Activated CD8-positive, alpha-beta T cell treated with anti-CD3 and anti-CD28 coated beads for 36 hours (primary cell): ENCODE measurements around the gene GNG11. TPM values are rescaled to one million over a fixed set of nuclear protein-coding genes. Genes with fewer than 3 reads are reported as not detected.

ENCODE experiments used
- ATAC-seq: fragments of 200-7000 bp; cut with Tn5 transposase; one replicate; pipeline ENCODE4 v1.10.0; 2021; ENCODE audit warnings: mild to moderate bottlenecking, moderate library complexity
- CTCF ChIA-PET: fragments of 350-600 bp; sonication (Branson Sonifier 250); formaldehyde crosslinking; loops from one replicate; lab custom pipeline; 2021; ENCODE audit warnings: antibody characterized with exemption; lab: Charles Lee
- POLR2A ChIA-PET: fragments of 350-600 bp; sonication (Branson Sonifier 250); formaldehyde crosslinking; loops from one replicate; lab custom pipeline; 2021; ENCODE audit warnings: antibody characterized with exemption; lab: Charles Lee
- DNase-seq: peaks from one replicate; pipeline ENCODE4 v3.0.0-alpha.2; 2020
- H3K27ac Mint-ChIP-seq: one replicate; pipeline ENCODE4 v1.8.0; 2021; ENCODE audit warnings: mild to moderate bottlenecking, mixed read lengths
- H3K27me3 Mint-ChIP-seq: one replicate; pipeline ENCODE4 v1.8.0; 2021; ENCODE audit warnings: mixed read lengths
- H3K36me3 Mint-ChIP-seq: one replicate; pipeline ENCODE4 v1.8.0; 2021; ENCODE audit warnings: low read depth, mixed read lengths
- H3K4me1 Mint-ChIP-seq: one replicate; pipeline ENCODE4 v1.8.0; 2021; ENCODE audit warnings: low read depth, mixed read lengths
- H3K4me3 Mint-ChIP-seq: one replicate; pipeline ENCODE4 v1.8.0; 2021; ENCODE audit warnings: mild to moderate bottlenecking, moderate library complexity, mixed read lengths
- H3K9me3 Mint-ChIP-seq: one replicate; pipeline ENCODE4 v1.8.0; 2021; ENCODE audit warnings: mixed read lengths
- intact Hi-C: fragments of 100-400 bp; cut with micrococcal nuclease; formaldehyde crosslinking; loops from one replicate; pipeline ENCODE4 v1.10.0; 2022
- total RNA-seq, 2 experiments: library from RNA; stranded (reverse); gene quantifications; one replicate each; pipeline ENCODE4 v1.2.3, GENCODE V29; 2021
- TF ChIP-seq, protein P1 (sequence below): fragments of 200-600 bp; IDR thresholded peaks from one replicate; pipeline ENCODE4 v1.8.0; 2022; ENCODE audit warnings: antibody characterized with exemption, mild to moderate bottlenecking

The GNG11 gene
- total RNA-seq, 2 experiments from 2014 or later: not detected

DNA sequence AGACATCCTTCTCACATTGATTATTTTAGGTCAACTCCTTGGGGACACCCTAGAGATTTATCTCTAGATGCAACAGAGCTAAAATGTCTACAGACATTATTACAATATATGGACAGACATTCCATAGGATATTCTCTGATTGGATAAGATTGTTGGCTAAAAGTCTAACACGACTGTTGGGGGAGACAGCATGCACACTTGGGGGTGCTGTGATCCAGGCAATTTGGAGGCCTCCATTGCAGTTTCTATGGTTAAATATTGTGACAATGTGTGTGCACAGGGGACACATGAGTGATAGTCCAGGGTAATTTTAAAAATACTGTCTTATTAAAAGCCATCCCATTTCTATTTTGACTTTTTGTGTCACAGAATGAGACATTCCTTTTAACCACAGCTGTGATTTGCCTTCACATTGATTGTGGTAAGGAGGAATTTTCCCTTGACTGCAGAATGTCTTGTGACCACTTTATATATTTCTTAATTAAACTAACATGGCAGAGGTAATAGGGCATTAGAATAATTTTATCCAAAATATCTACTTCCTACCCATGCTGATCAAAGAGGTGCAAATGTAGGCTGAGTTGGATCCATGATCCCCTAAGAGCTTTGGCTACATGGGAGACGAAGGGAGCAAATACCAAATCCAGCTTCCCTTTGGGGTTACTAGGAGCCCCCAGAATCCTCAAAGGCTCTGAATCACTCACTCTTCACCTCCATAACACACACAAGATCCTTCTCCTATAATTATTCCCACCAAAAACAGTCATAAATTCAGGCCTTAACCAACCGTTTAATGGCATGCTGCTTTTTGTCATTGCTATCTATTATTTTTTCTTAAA lies 38.2 kb upstream of the GNG11 start:
- Mint-ChIP-seq H3K4me1 (no peaks in the 10 kb centered on the region), H3K4me3 (no peak overlapping the region), H3K36me3 (no peaks in the 10 kb centered on the region), H3K27ac (no peak overlapping the region), H3K9me3 (peaks cover 5% of the 10 kb centered on the region), H3K27me3 (peaks cover 9% of the 10 kb centered on the region)
- ChIA-PET POLR2A (no interaction called here), CTCF (interaction anchor here (1.1 kb wide), 1 partner anchor 207 kb away, joined by 3 read pairs; no protein-coding TSS in a partner anchor)
- intact Hi-C loops: loop anchor here (10.0 kb wide), 1 partner anchor 62 kb away; no protein-coding TSS in a partner anchor
- DNase-seq (no peak), ATAC-seq (no peak)
- TF ChIP-seq, protein P1, sequence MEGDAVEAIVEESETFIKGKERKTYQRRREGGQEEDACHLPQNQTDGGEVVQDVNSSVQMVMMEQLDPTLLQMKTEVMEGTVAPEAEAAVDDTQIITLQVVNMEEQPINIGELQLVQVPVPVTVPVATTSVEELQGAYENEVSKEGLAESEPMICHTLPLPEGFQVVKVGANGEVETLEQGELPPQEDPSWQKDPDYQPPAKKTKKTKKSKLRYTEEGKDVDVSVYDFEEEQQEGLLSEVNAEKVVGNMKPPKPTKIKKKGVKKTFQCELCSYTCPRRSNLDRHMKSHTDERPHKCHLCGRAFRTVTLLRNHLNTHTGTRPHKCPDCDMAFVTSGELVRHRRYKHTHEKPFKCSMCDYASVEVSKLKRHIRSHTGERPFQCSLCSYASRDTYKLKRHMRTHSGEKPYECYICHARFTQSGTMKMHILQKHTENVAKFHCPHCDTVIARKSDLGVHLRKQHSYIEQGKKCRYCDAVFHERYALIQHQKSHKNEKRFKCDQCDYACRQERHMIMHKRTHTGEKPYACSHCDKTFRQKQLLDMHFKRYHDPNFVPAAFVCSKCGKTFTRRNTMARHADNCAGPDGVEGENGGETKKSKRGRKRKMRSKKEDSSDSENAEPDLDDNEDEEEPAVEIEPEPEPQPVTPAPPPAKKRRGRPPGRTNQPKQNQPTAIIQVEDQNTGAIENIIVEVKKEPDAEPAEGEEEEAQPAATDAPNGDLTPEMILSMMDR: no peak

DNA sequence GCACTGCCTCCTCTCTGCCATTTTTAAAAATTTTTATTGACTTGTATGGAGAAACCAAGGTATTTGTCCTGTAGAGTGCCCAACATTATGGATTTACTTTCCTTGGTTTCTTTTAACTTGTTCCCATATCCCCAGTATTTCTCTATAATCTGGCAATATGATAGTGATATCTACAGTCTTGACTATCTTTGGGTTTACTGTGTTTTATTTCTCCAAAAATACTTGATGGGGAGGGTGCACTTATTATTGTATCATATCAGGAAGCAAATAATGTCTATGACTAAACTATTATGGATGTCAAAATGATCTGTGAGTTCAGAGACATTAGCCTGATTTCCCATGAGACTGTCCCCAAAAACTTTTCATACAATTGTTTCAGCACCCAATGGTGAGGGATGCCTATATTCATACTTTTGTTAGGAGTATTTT lies 37.6 kb upstream of the GNG11 start:
- TF ChIP-seq, protein P1: no peak
- Mint-ChIP-seq H3K4me1 (no peaks in the 10 kb centered on the region), H3K27me3 (peaks cover 11% of the 10 kb centered on the region), H3K4me3 (no peak overlapping the region), H3K9me3 (peaks cover 5% of the 10 kb centered on the region), H3K36me3 (no peaks in the 10 kb centered on the region), H3K27ac (no peak overlapping the region)
- DNase-seq: no peak
- no peak for ATAC-seq
- ChIA-PET POLR2A (no interaction called here), CTCF (no interaction called here)
- intact Hi-C loops: loop anchor here (10.0 kb wide), 1 partner anchor 61 kb away; no protein-coding TSS in a partner anchor

DNA sequence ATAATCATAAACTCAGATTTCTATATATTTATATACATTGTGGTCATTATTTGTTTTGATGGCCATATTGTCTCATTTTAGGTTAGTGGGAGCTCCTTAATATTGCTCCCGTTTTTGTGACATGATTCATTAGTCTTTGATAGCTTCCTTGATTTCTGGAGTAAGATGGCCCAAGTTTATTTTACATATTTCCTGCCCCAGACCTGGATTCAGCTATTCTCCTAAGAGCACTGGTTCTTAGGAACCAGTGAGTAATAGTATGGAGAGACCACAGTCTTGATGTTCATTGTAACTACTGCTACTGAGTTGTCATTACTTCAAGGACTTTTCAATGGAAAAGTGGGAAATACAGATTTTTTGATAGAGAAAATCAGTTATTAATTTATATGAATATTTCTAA lies 37.0 kb upstream of the GNG11 start:
- peaks cover 3% of the 10 kb centered on the region for H3K9me3 Mint-ChIP-seq
- intact Hi-C loops: loop anchor here (10.0 kb wide), 1 partner anchor 60 kb away; no protein-coding TSS in a partner anchor
- DNase-seq (no peak), ATAC-seq (no peak)
- H3K27me3 Mint-ChIP-seq: peaks cover 16% of the 10 kb centered on the region
- H3K4me3 Mint-ChIP-seq: no peak overlapping the region
- no peak overlapping the region for H3K27ac Mint-ChIP-seq
- H3K4me1 Mint-ChIP-seq: no peaks in the 10 kb centered on the region
- TF ChIP-seq, protein P1: no peak
- no peaks in the 10 kb centered on the region for H3K36me3 Mint-ChIP-seq
- CTCF ChIA-PET: no interaction called here
- POLR2A ChIA-PET: no interaction called here

DNA sequence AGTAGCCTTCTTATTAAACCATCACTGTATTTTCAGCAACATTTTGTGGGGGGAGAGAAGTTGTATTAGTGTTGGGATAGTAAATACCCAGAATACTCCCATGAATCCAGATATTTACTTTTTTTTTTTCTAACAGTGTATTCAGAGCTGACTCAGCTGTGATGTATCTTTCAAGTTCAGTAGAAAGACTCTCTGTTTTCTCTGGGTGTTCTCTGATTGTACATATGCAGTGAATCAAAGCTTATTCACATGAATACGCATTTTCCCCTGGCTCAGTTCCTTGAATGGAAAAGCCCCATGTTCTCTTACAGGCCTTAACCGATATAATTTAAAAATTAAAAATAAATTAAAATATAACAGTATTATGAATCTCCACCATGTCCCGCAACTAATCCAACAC lies 32.3 kb upstream of the GNG11 start:
- TF ChIP-seq, protein P1: no peak
- ChIA-PET POLR2A (no interaction called here), CTCF (no interaction called here)
- Mint-ChIP-seq H3K27ac (no peak overlapping the region), H3K9me3 (no peaks in the 10 kb centered on the region), H3K4me3 (no peak overlapping the region), H3K4me1 (peaks cover 11% of the 10 kb centered on the region), H3K27me3 (peaks cover 38% of the 10 kb centered on the region), H3K36me3 (no peaks in the 10 kb centered on the region)
- intact Hi-C loops: loop anchor here (10.0 kb wide), 1 partner anchor 56 kb away; no protein-coding TSS in a partner anchor
- DNase-seq (no peak), ATAC-seq (no peak)

DNA sequence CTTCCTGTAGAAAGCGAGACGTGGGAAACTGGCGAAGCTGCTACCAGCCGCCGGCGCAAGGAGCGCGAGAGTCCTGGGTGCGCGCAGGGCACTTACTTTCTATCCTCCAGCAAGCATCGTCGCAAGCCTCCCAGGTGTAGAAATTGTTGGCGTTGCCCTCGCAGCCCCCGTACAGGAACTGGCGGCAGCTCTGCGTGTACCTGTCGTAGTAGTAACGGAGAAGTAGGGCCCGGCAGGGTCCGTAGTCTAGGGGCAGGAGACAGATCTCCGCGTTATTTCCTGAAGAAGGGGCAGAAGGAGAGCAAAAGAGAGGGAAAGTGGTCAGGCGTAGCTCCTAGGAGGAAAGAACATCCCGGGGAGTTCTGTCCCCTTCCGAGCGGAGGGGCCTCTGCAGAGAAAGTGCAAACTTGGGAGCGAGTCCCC lies 31.5 kb upstream of the GNG11 start:
- ChIA-PET POLR2A (no interaction called here), CTCF (no interaction called here)
- peak overlapping the region; percentile 55 for H3K4me3 Mint-ChIP-seq
- TF ChIP-seq, protein P1: no peak
- ATAC-seq (peak; percentile 45), DNase-seq (peak; percentile 20)
- intact Hi-C loops: loop anchor here (10.0 kb wide), 1 partner anchor 505 kb away; the partner anchor contains the start of gene COL1A2
- H3K27me3 Mint-ChIP-seq: peaks cover 38% of the 10 kb centered on the region
- no peaks in the 10 kb centered on the region for H3K9me3 Mint-ChIP-seq
- no peak overlapping the region for H3K27ac Mint-ChIP-seq
- H3K4me1 Mint-ChIP-seq: peaks cover 11% of the 10 kb centered on the region
- H3K36me3 Mint-ChIP-seq: no peaks in the 10 kb centered on the region
